HG03196 (cell line): Measurements from ENCODE around the gene EFNA4.
A peak's percentile ranks its signal among the peaks of the same experiment; 100 is the strongest.

Experiments
- ATAC-seq: cut with Tn5 transposase; IDR thresholded peaks from one replicate; pipeline ENCODE4 v1.9.1; 2021; ENCODE audit not compliant: unreplicated experiment

EFNA4 gene

DNA sequence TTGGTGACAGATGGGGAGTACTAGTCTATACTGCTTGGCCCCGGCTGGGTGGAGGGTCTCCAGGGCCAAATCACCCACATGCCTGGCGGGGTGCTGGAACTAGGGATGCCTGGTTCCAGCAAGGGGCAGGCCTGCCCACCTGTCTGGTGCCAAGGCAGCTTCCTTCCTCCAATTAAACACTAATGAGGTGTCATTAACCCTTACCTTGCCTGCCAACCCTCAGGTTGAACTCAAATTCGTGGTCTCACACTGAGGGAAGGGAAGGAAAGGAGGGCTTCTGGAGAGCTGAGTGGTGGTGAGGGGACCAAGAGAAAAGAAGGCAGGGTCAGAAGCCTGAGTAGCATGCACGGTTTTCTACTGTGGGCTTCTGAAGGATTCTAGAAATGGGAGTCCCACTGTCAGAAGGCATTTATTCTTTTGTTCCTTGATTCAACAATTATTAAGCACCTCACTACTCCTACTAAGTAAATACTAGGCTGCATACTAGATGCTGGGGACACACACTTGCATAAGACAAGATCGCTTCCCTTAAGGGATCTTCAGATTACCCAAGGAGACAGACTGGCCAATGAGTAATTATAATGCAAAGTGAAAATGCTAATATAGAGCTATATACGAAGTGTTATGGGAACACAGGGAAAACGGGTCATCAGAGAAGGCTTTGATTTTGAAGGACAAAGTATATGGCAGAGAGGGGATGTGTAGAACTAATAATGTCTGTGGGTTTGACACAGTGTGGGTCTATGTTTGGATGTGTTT is 9.2 kb downstream of the EFNA4 start:
- no peak for ATAC-seq

- ATAC-seq, result no peak
Measured at GRCh38 chr1:155073377-155074242, 10.1 kb downstream of the EFNA4 start.

- no peak for ATAC-seq
Measured at GRCh38 chr1:155075535-155075934, 12.0 kb downstream of the EFNA4 start.

- ATAC-seq, result no peak
Measured at GRCh38 chr1:155076371-155076770, 12.8 kb downstream of the EFNA4 start.

GRCh38 chr1:155077346-155077745 is 13.8 kb downstream of the EFNA4 start:
- no peak for ATAC-seq

GRCh38 chr1:155077758-155078445 is 14.4 kb downstream of the EFNA4 start:
- no peak for ATAC-seq

DNA sequence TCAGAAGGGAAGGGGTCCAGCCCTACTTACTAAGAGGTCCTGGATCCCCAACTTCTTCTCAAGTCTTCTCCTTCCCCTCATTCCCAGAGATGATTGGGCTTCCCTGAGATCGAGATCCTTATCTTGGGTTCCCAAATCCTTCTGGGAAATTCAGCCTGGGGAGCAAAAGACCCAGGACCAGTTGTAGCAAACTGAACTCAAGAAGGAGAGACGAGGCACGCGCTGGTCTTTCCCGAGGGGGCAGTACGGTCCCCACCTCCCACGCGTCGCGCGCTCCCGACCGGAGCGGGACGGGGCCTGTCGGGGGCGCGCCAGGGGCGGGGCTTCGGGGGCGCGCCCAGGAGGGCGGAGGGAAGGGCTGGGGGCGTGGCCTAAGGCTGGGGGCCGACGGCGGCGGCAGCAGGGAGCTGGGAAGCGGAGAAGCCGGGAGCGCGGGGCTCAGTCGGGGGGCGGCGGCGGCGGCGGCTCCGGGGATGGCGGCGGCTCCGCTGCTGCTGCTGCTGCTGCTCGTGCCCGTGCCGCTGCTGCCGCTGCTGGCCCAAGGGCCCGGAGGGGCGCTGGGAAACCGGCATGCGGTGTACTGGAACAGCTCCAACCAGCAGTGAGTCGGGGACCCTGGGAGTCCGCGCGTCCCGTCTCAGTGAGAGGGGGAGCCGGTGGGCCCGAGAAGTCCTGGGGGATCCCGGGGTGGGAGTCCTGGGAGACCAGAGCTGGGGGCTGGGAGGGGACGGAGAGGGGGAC is 15.1 kb downstream of the EFNA4 start, which contains the start of gene EFNA3:
Gene EFNA3, plus strand, starts transcription at position 369 of the 741 bp plus-strand sequence. Its CDS starts 105 bp downstream, at position 474.
- no peak for ATAC-seq

DNA sequence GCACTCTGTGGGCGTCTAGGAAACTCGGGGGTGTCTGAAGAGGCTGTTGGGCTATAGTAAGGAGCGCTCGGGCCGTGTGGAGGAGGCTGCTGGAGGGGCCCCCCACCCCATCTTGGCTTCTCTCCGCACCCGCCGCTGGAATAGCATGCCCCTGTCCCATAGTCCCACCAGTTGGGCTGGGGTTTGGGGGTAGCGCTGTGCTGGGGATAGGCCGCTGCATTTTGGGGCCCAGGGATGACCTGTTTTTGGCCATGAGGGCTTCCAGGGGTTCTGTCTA is 15.6 kb downstream of the EFNA4 start:
- no peak for ATAC-seq

DNA sequence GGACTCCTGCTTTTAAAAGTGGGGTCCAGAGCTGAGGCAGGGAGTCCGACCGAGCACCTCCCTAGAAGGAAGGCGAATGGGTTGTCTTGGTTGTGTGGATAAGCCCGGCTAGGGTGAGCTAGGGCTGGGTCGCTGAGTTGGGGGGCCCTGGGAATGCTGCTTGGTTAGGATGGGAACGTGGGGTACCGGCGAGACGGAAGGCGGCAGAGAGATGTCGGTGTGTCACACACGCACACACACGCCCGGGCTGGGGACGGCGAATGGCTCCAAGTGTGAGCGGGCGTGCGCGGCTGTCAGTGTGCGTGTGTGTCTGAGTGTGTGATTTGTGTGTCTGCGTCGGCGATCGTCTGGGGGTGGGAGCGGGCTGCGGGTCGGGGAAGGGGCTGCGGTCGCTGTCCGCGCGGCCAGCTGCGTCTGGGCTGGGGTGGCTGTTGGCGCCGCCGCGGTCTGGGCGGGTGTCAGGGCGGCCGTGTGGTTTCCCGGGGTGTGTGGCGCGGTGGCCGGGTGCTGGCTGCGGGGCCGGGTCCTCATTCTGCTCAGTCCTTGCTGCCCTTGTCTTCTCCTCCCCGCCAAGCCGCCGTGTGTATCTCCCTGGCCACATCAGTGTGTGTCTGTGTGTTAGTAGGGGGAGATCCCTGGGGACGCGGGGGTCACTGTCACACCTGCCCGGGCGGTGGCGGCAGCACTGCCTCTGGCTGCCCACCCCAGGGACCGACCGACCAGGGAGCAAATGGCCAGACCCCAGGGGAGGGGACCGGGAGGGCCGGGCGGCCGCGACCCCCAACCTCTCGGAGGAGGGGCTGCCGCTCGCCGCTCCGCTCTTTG is 16.2 kb downstream of the EFNA4 start:
- ATAC-seq, result no peak

GRCh38 chr1:155080312-155081228 is 17.0 kb downstream of the EFNA4 start:
- no peak for ATAC-seq

GRCh38 chr1:155081472-155082300 is 18.1 kb downstream of the EFNA4 start:
- ATAC-seq, result no peak

- no peak for ATAC-seq
Measured at GRCh38 chr1:155082301-155083051, 18.9 kb downstream of the EFNA4 start.

GRCh38 chr1:155083052-155083541 is 19.6 kb downstream of the EFNA4 start:
- no peak for ATAC-seq

- ATAC-seq, result peak; percentile 7
Measured at GRCh38 chr1:155083865-155084721, 20.6 kb downstream of the EFNA4 start.

DNA sequence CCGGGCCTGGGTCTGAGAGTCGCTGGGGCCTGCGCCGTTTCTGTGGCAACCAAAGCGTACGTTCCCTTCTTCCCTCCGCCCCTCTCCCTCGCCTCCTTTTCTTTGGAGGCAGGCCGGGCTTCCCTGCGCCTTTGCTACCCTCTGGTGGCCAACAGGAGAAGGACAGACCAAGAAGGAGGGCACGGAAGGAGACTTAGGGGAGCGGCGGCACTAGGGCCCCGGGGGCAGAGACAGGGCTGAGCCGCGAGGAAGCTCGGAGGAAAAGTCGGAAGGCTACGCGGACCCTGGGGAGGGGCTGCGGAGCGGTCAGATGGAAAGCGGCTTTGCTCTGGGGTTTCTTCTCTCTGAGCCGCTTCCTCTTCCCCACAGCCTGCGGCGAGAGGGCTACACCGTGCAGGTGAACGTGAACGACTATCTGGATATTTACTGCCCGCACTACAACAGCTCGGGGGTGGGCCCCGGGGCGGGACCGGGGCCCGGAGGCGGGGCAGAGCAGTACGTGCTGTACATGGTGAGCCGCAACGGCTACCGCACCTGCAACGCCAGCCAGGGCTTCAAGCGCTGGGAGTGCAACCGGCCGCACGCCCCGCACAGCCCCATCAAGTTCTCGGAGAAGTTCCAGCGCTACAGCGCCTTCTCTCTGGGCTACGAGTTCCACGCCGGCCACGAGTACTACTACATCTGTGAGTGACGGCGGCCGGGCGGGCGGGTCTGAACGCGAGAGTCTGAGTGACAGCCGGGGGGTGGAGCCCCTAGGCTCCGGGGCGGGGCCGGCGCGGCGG is 21.4 kb downstream of the EFNA4 start:
- peak; percentile 66 for ATAC-seq
